SU-DHL-6 (cell line): Measurements from ENCODE around the gene OMP.

Source experiments
- H2AFZ ChIP-seq: fragments of 200-600 bp; sonication (generic); 2 replicates; pipeline ENCODE4 v1.6.1; 2014; ENCODE audit warnings: low read depth, mild to moderate bottlenecking, moderate library complexity, mixed read lengths, antibody characterized with exemption, low read length; ENCODE audit not compliant: severe bottlenecking
- H3F3A ChIP-seq: fragments of 200-600 bp; shearing (Covaris generic); 2 replicates; pipeline ENCODE4 v1.6.0; 2016; ENCODE audit warnings: antibody characterized with exemption, mild to moderate bottlenecking; ENCODE audit not compliant: insufficient read depth
- H3K27ac ChIP-seq: fragments of 200-600 bp; sonication (generic); 2 replicates; pipeline ENCODE4 v1.5.1; 2016; ENCODE audit warnings: low read depth, mild to moderate bottlenecking, low read length, moderate library complexity, mixed read lengths
- H3K27me3 ChIP-seq: fragments of 200-600 bp; sonication (generic), shearing (Covaris generic); 2 replicates; pipeline ENCODE4 v1.6.0; 2014; ENCODE audit warnings: mild to moderate bottlenecking, low read length
- H3K36me3 ChIP-seq: fragments of 200-600 bp; sonication (generic); 2 replicates; pipeline ENCODE4 v1.6.1; 2014; ENCODE audit warnings: mild to moderate bottlenecking, low read length, mixed read lengths
- H3K4me2 ChIP-seq: fragments of 300-600, 200-600 bp; shearing (Covaris generic), sonication (generic); 2 replicates; pipeline ENCODE4 v1.6.0; 2014; ENCODE audit warnings: low read length, low read depth, mild to moderate bottlenecking; ENCODE audit not compliant: poor library complexity, severe bottlenecking
- H3K4me3 ChIP-seq: fragments of 200-600 bp; sonication (generic); 2 replicates; pipeline ENCODE4 v1.5.1; 2014; ENCODE audit warnings: antibody characterized with exemption, low read length, mild to moderate bottlenecking, mixed read lengths; ENCODE audit not compliant: insufficient read depth, poor library complexity, severe bottlenecking
- H3K79me2 ChIP-seq: fragments of 200-600 bp; sonication (generic); 2 replicates; pipeline ENCODE4 v1.6.1; 2014; ENCODE audit warnings: mild to moderate bottlenecking, low read length, moderate library complexity; ENCODE audit not compliant: insufficient read depth
- H3K9ac ChIP-seq: fragments of 200-600 bp; sonication (generic); 2 replicates; pipeline ENCODE4 v1.7.0; 2014; ENCODE audit warnings: mild to moderate bottlenecking, low read length
- H3K9me2 ChIP-seq: fragments of 200-600 bp; sonication (generic); replicated peaks from 2 replicates; pipeline ENCODE4 v1.6.1; 2014; ENCODE audit warnings: low read length; ENCODE audit not compliant: insufficient read depth
- H3K9me3 ChIP-seq: fragments of 200-600 bp; sonication (generic); 2 replicates; pipeline ENCODE4 v1.6.1; 2014; ENCODE audit warnings: low read length, mixed read lengths; ENCODE audit not compliant: insufficient read depth
- H4K20me1 ChIP-seq: fragments of 200-600 bp; sonication (generic); 2 replicates; pipeline ENCODE4 v1.6.1; 2014; ENCODE audit warnings: low read depth, mild to moderate bottlenecking, antibody characterized with exemption, low read length, moderate library complexity, mixed read lengths
- EZH2phosphoT487 ChIP-seq: fragments of 200-600 bp; sonication (generic), shearing (Covaris generic); conservative IDR thresholded peaks from 2 replicates; pipeline ENCODE4 v1.6.1; 2018; ENCODE audit warnings: mild to moderate bottlenecking, antibody characterized with exemption, low read length, moderate library complexity, mixed read lengths
- TF ChIP-seq, protein P1 (sequence below): fragments of 200-600 bp; sonication (generic); IDR thresholded peaks from one replicate; pipeline ENCODE4 v1.5.1; 2017; ENCODE audit warnings: antibody characterized with exemption, mild to moderate bottlenecking, low read length, moderate library complexity; ENCODE audit not compliant: insufficient read depth, poor library complexity, severe bottlenecking

The OMP gene

DNA sequence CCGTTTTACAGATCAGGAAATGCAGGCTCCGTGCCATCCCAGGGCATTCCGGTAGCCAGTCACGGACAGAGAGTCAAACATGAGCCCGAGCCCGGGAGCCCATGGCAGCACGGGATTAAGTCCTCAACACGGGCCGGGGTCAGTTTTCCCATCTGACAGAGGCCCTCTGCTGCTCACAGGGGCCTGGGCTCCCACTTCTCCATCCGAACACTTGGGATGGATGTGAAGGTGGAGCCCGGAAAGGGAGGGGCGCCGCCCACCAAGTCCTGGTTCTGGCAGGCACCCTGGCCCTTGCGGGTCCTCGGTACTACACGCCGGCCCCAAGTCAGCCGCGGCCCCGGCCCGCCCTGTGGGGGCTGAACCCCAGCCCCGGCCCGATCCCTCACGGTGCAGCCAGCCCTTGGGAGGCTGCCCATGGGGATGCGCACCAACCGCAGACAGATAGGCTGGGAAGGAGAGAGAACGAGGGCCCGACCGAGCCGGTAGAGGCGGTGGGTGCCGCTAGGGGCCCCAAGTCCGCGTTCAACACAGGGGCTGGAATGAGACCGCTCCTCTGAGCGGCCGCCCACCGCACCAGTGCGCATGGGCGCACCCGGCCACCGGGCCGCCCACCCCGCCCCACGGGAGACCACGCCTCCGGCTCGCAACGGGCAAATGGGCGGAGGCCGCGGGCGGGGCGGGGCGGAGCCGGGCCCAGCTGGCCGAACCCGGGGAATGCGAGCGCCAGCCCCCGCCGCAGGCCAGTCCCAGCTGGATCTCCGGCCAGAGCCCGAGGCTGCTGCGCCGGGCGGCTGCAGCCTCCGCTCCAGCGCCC lies 36.2 kb upstream of the OMP start, which contains the start of gene CAPN5:
TSS of gene CAPN5 (plus strand) at position 743 of the 814 bp plus-strand sequence. CDS start 17,916 bp downstream, outside the sequence.
- Histone ChIP-seq H4K20me1 (no peaks in the 10 kb centered on the region), H3K9me2 (no peaks in the 10 kb centered on the region), H3K36me3 (no peaks in the 10 kb centered on the region), H3K27ac (no peak within 1 kb of the TSS), H3K4me3 (peak within 1 kb of the TSS; percentile 57), H3K9ac (peak within 1 kb of the TSS; percentile 63), H3K9me3 (no peaks in the 10 kb centered on the region), H3F3A (no peaks in the 10 kb centered on the region), H3K27me3 (no peaks in the 10 kb centered on the region), H3K4me2 (peak within 1 kb of the TSS; percentile 79), H3K79me2 (no peaks in the 10 kb centered on the region), H2AFZ (peak within 1 kb of the TSS; percentile 90)
- TF ChIP-seq, protein P1, sequence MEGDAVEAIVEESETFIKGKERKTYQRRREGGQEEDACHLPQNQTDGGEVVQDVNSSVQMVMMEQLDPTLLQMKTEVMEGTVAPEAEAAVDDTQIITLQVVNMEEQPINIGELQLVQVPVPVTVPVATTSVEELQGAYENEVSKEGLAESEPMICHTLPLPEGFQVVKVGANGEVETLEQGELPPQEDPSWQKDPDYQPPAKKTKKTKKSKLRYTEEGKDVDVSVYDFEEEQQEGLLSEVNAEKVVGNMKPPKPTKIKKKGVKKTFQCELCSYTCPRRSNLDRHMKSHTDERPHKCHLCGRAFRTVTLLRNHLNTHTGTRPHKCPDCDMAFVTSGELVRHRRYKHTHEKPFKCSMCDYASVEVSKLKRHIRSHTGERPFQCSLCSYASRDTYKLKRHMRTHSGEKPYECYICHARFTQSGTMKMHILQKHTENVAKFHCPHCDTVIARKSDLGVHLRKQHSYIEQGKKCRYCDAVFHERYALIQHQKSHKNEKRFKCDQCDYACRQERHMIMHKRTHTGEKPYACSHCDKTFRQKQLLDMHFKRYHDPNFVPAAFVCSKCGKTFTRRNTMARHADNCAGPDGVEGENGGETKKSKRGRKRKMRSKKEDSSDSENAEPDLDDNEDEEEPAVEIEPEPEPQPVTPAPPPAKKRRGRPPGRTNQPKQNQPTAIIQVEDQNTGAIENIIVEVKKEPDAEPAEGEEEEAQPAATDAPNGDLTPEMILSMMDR: peak; percentile 18
- no peak for TF ChIP-seq EZH2phosphoT487

DNA sequence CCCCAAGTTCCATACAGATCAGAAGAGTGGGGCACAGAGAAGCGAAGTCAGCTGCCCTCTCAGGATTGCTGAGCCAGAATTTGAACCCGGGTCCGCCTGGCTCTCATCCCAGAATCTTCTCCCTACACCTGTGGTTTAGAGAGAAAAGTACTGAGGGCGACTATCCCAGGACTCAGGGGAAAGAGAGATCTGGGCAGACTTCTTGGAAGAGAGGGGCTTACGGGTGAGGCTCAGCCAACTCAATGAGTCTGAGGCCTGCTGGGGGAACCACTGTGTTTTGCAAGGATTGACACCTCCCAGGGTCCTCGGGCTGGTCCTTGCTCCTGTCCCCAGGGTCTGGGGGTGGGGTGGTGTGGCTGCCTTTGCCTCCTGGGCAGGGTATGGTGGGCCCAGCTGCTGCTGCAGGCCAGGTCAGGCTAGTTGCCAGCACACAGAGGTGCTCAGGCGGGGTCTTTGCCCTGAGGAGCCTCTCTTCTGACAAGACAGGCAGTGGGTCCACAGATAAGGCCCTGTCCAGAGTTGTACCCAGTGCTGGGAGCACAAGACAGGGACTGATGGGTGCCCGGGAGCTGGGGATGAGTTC lies 34.7 kb upstream of the OMP start:
- Histone ChIP-seq H3K27me3 (no peaks in the 10 kb centered on the region), H3K4me2 (no peak overlapping the region), H3K27ac (no peak overlapping the region), H3K9me3 (no peaks in the 10 kb centered on the region), H3K36me3 (no peaks in the 10 kb centered on the region), H3F3A (no peaks in the 10 kb centered on the region), H3K4me3 (no peak overlapping the region), H2AFZ (no peak overlapping the region), H4K20me1 (no peaks in the 10 kb centered on the region), H3K9ac (no peak overlapping the region), H3K9me2 (no peaks in the 10 kb centered on the region), H3K79me2 (no peaks in the 10 kb centered on the region)
- TF ChIP-seq, protein P1: no peak
- no peak for TF ChIP-seq EZH2phosphoT487

DNA sequence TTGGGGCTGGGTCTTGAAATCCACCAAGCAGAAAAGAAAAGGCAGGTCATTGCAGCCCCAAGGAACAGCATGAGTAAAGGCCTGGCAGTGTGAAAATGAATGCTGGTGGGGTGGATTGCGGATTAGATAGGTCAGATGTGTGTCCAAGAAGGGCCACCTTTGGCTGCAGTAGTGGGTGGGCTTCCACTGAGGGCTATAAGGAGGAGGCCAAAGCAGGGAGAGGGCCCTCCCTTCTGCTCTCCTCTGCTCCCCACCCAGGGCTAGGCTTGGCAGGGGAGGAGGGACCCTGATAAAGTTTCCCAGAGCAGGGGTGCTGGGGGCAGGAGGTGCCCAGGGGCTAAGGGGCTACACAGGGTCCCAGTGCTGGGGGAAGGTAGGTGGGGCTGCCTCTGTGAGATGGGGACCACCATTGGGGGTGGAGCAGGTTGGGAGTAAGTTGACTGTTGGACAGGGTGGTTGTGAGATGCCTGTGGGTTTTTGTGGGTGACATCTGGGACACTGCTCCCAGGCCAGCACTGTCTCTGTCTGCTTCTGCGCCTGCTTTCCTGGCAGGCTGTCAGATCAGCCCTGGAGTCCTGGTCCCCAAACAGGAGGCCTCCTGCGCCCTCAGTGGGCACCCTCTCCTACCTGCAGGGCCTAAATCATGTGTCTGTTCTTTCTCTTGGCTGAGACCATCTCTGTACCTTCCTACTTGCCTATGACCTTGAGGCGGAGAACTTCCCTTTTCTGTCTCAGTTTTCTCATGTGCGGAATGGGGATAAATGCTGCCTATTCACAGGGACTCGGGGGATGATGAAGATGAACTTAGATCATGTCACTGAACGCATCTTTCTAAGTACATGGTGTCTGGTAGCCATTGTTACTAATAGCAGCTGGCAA lies 33.9 kb upstream of the OMP start:
- no peaks in the 10 kb centered on the region for H3K9me3 ChIP-seq

More for the DNA sequence above, 33.9 kb upstream of the OMP start:
- TF ChIP-seq, protein P1: no peak
- TF ChIP-seq EZH2phosphoT487: no peak
- Histone ChIP-seq H3K36me3 (no peaks in the 10 kb centered on the region), H3K9me2 (no peaks in the 10 kb centered on the region), H3K4me2 (no peak overlapping the region), H2AFZ (no peak overlapping the region), H3K27me3 (no peaks in the 10 kb centered on the region), H3K79me2 (no peaks in the 10 kb centered on the region), H3K9ac (no peak overlapping the region), H4K20me1 (no peaks in the 10 kb centered on the region), H3K4me3 (no peak overlapping the region), H3F3A (no peaks in the 10 kb centered on the region), H3K27ac (no peak overlapping the region)
